OCI-LY1 (cell line): Measurements from ENCODE around the gene GRID2.

ENCODE experiments used
- EZH2 ChIP-seq: fragments of 200-600 bp; sonication (generic), shearing (Covaris generic); IDR thresholded peaks from 2 replicates; pipeline ENCODE4 v1.8.0; 2017; ENCODE audit warnings: borderline replicate concordance, mixed run types, mild to moderate bottlenecking, antibody characterized with exemption, low read length, moderate library complexity, mixed read lengths
- TF ChIP-seq, protein P1 (sequence below): fragments of 200-600 bp; sonication (generic), shearing (Covaris generic); IDR thresholded peaks from 2 replicates; pipeline ENCODE4 v1.5.1; 2017; ENCODE audit warnings: mild to moderate bottlenecking, antibody characterized with exemption, low read length, moderate library complexity, mixed read lengths

DNA sequence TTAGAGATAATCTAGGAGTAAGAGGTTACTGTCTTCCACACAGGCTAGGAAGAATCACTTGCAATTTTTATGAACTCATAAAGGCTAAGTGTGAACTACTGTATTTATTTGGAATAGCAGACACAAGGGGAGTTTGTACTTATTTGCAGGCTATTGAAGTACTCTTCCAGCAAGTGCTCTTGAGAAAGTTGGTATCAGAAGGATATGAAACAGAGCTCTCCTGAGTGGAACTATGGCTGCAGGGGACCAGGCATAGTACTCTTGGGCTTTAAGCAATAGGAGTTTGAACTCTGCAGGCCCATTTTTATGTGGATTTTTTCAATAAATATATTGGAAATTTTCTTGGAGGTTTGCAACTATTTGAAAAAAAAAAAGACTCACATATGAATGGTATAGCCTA lies 768.5 kb downstream of the GRID2 start:
- no peak for TF ChIP-seq EZH2
- TF ChIP-seq, protein P1, sequence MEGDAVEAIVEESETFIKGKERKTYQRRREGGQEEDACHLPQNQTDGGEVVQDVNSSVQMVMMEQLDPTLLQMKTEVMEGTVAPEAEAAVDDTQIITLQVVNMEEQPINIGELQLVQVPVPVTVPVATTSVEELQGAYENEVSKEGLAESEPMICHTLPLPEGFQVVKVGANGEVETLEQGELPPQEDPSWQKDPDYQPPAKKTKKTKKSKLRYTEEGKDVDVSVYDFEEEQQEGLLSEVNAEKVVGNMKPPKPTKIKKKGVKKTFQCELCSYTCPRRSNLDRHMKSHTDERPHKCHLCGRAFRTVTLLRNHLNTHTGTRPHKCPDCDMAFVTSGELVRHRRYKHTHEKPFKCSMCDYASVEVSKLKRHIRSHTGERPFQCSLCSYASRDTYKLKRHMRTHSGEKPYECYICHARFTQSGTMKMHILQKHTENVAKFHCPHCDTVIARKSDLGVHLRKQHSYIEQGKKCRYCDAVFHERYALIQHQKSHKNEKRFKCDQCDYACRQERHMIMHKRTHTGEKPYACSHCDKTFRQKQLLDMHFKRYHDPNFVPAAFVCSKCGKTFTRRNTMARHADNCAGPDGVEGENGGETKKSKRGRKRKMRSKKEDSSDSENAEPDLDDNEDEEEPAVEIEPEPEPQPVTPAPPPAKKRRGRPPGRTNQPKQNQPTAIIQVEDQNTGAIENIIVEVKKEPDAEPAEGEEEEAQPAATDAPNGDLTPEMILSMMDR: no peak
